Adrenal gland (tissue), 12 donors: Measurements from ENCODE around the gene ST8SIA3. TPM values are rescaled to one million over a fixed set of nuclear protein-coding genes. Genes with fewer than 3 reads are reported as not detected.

Experiments
- DNase-seq, 7 donors: peaks; one replicate each; pipeline ENCODE4 v3.0.0-alpha.2; 2019 to 2020
- H3K27ac ChIP-seq, 5 donors: fragments of 200-600 bp; sonication (generic) in 4 of 5; 1 replicate in 3 of 5; 2 replicates in 2 of 5; pipeline versions ENCODE4 v1.5.1 to v1.8.0; 2016 to 2020; ENCODE audit warnings: mild to moderate bottlenecking in 1 of 5
- H3K27me3 ChIP-seq: fragments of 200-600 bp; 2 replicates; pipeline ENCODE4 v1.8.0; 2021
- H3K36me3 ChIP-seq, 2 donors: fragments of 200-600 bp; replicated peaks in 1 of 2; 1 replicate in 1 of 2; 2 replicates in 1 of 2; pipeline versions ENCODE4 v1.5.1 to v1.8.0; 2018 to 2022
- H3K4me1 ChIP-seq, 2 donors: fragments of 200-600 bp; replicated peaks in 1 of 2; 1 replicate in 1 of 2; 2 replicates in 1 of 2; pipeline versions ENCODE4 v1.5.1 to v1.8.0; 2018 to 2021
- H3K4me3 ChIP-seq, 4 donors: fragments of 200-600 bp; sonication (generic) in 3 of 4; one replicate each; pipeline ENCODE4 v1.5.1; 2016 to 2018
- H3K9me3 ChIP-seq, 3 donors: fragments of 200-600 bp; sonication (generic) in 1 of 3; replicated peaks in 1 of 3; 1 replicate in 2 of 3; 2 replicates in 1 of 3; pipeline versions ENCODE4 v1.5.1 to v1.8.0; 2016 to 2021
- POLR2A ChIP-seq, 2 donors: fragments of 450-650 bp; IDR thresholded peaks; one replicate each; pipeline ENCODE4 v1.6.1; 2017; ENCODE audit warnings: antibody characterized with exemption in 2 of 2, mild to moderate bottlenecking in 2 of 2, moderate library complexity in 1 of 2
- WGBS, 4 donors: extraction: QIAGEN DNeasy Blood & Tissue Kit in 2 of 4; methylation state at CpG; one replicate each; pipeline versions ENCODE4 v1.1.5 to v1.1.7; 2013 to 2017; 5-methylcytosine and 5-hydroxymethylcytosine counted together
- intact Hi-C, 2 donors: fragments of 100-400 bp; cut with DNase I; formaldehyde crosslinking; loops; one replicate each; pipeline versions ENCODE4 v1.14.1 to v1.15.0; 2022 to 2023
- polyA plus RNA-seq, 3 donors: library from polyadenylated mRNA; stranded (reverse); fragments of 200-250 nt in 2 of 3; fragments of 350-450 nt in 1 of 3; fragmentation: Illumina TruSeq in 1 of 3; extraction: RNeasy Lipid Tissue Mini Kit (QIAGEN cat#74804) in 1 of 3; gene quantifications; one replicate each; pipeline ENCODE4 v1.2.3, GENCODE V29; 2013 to 2014
- total RNA-seq, 9 donors: library from RNA; depleted of rRNA in 4 of 9; stranded (reverse); fragments of >200 nt in 4 of 9; fragments of 120-200 nt in 1 of 9; fragmentation: NEBNext Ultra II Directional in 1 of 9; extraction: Animal tissue kit (Norgen Biotek cat#: 25700) in 1 of 9; gene quantifications; one replicate each; pipeline versions ENCODE4 v1.1.0 to v1.2.4, GENCODE V29; 2013 to 2023
- TF ChIP-seq, protein P1 (sequence below), 6 experiments: fragments of 450-650 bp in 4 of 6; fragments of 200-600 bp in 2 of 6; sonication (generic) in 1 of 6; IDR thresholded peaks; 1 replicate in 5 of 6; 2 replicates in 1 of 6; pipeline versions ENCODE4 v1.5.1 to v1.8.0; 2016 to 2021; ENCODE audit warnings: antibody characterized with exemption in 6 of 6, mild to moderate bottlenecking in 2 of 6, moderate library complexity in 1 of 6
- donor health status: healthy with polysubstance abuse.
- donor health status: Bipolar disorder and iron deficiency.
- donor health status: DM: yes; HTN: yes; CAD: no.
- donor health status: DM: no; HTN: no; CAD: no.
- donor health status: DM: no; HTN: no; CAD: no.
- donor health status: DM: yes; HTN: yes; CAD: no.

ST8SIA3 gene
- total and polyA plus RNA-seq, 12 donors, result 0.06 to 21.1 (median 2.3) TPM; not detected in 3

DNA sequence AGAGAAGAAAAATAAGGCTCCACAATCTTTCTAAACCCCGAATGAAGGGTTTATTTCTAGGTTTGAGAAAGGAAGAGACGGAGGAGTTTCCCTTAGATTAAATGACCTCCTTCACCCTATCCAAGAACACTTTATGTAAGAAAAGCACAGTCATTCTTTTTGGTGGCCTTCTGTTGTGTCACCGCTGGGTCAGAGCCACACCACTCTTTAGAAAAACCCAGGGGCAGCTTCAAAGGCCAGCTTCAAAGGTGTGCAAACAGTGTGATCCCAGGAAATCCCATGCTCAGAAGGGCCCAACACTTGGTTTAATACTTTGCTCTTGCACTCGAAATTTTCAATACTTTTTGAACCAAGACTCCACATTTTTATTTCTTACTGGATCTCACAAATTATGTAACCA is 7.1 kb downstream of the ST8SIA3 start:
- intact Hi-C loops, result no loop called here
- no peaks in the 10 kb centered on the region for H3K36me3 ChIP-seq
- WGBS, 4 donors, result 42 to 56% (median 48%) methylated on average over 4 of the region's 4 CpGs
- no peaks in the 10 kb centered on the region for H3K9me3 ChIP-seq
- peaks cover 3% of the 10 kb centered on the region for H3K27me3 ChIP-seq
- TF ChIP-seq POLR2A (IDR thresholded peaks at IDR 0.05), result no peak
- TF ChIP-seq, protein P1, sequence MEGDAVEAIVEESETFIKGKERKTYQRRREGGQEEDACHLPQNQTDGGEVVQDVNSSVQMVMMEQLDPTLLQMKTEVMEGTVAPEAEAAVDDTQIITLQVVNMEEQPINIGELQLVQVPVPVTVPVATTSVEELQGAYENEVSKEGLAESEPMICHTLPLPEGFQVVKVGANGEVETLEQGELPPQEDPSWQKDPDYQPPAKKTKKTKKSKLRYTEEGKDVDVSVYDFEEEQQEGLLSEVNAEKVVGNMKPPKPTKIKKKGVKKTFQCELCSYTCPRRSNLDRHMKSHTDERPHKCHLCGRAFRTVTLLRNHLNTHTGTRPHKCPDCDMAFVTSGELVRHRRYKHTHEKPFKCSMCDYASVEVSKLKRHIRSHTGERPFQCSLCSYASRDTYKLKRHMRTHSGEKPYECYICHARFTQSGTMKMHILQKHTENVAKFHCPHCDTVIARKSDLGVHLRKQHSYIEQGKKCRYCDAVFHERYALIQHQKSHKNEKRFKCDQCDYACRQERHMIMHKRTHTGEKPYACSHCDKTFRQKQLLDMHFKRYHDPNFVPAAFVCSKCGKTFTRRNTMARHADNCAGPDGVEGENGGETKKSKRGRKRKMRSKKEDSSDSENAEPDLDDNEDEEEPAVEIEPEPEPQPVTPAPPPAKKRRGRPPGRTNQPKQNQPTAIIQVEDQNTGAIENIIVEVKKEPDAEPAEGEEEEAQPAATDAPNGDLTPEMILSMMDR (IDR thresholded peaks at IDR 0.05), result no peak
- no peak for DNase-seq
- no peaks in the 10 kb centered on the region for H3K4me1 ChIP-seq
- H3K27ac ChIP-seq, result no peak overlapping the region
- no peak overlapping the region for H3K4me3 ChIP-seq

DNA sequence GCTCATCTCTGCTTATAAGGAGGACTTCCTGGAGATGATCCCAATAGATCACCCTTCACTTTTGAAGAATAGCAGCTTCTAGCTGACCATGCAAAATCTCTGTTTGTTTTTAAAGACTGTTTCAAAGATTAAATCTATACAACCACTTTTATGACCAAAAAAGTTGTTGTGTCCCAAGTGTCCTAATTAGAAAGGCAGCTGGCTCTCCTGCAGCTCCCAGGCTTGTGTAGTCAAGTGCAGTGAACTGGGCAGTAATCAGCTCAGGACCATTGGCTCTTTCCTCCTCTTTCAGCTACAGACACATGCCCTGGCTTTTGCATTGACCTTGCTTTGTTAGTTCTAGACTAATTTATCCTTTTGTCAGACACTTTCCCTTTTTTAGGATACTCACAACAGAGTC is 10.4 kb downstream of the ST8SIA3 start:
- intact Hi-C loops, result no loop called here
- no peak for DNase-seq
- H3K4me3 ChIP-seq, result no peak overlapping the region

DNA sequence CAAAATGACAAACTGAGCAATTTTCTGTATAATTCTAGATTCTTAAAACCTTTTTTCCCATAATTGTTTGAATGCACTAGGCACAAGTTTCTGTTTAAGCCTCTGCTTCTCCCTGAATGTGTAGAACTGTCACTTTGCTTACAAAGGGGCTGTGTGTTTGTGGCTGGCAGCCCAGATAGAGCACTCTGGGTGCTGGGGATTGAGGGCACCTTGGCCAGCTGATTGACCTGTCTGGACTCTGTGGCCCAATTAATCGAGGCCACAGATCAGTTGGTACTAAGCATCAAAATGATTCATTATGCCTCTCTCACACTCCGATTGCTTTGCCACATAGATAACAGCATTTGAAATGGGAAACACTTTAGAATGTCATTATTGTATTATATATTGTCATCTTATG is 12.1 kb downstream of the ST8SIA3 start:
- no peaks in the 10 kb centered on the region for H3K9me3 ChIP-seq
- WGBS, 4 donors, result 53 to 74% (median 65%) methylated on average over 2 of the region's 2 CpGs
- no peaks in the 10 kb centered on the region for H3K36me3 ChIP-seq
- no peak overlapping the region for H3K27ac ChIP-seq
- no peak overlapping the region for H3K4me3 ChIP-seq
- H3K27me3 ChIP-seq, result peaks cover 3% of the 10 kb centered on the region
- no peak for TF ChIP-seq POLR2A (IDR thresholded peaks at IDR 0.05)
- TF ChIP-seq, protein P1 (IDR thresholded peaks at IDR 0.05), result no peak
- intact Hi-C loops, result no loop called here
- no peaks in the 10 kb centered on the region for H3K4me1 ChIP-seq
- no peak for DNase-seq

More for the DNA sequence above, 10.4 kb downstream of the ST8SIA3 start:
- H3K9me3 ChIP-seq, result no peaks in the 10 kb centered on the region
- no peaks in the 10 kb centered on the region for H3K36me3 ChIP-seq
- TF ChIP-seq, protein P1 (IDR thresholded peaks at IDR 0.05), result no peak
- TF ChIP-seq POLR2A (IDR thresholded peaks at IDR 0.05), result no peak
- no peak overlapping the region for H3K27ac ChIP-seq
- H3K4me1 ChIP-seq, result no peaks in the 10 kb centered on the region
- H3K27me3 ChIP-seq, result peaks cover 3% of the 10 kb centered on the region

DNA sequence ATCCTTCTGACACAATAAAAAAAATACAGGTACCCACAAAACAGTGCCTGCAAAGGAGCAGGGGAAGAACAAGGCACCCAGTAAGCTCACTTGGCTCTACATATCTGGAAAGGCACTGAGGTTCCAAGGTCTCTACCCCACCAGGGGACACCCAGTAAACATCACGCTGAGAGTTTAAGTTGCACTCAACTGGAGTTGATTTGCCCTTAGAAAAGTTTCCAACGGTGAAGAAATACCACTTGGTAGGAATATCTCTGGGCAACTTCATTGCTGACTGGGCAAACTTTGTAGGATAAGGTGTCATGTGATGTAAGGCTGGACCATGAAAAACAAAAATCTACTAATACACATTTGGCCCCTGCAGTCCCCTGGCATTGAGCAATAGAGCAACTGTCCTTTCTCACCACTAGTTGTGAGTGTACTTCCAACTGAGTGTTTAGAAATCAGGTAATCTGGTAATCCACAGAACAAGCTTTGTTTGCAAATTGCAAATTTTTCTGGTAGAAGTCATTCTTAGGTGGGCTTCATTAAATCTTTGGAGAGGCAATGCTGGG is 14.2 kb downstream of the ST8SIA3 start:
- no peak for TF ChIP-seq POLR2A (IDR thresholded peaks at IDR 0.05)
- TF ChIP-seq, protein P1 (IDR thresholded peaks at IDR 0.05), result no peak
- H3K9me3 ChIP-seq, result no peaks in the 10 kb centered on the region
- intact Hi-C loops, result no loop called here
- DNase-seq, result no peak
- peaks cover 3% of the 10 kb centered on the region for H3K27me3 ChIP-seq
- no peak overlapping the region for H3K4me3 ChIP-seq
- 49 to 88% (median 69%) methylated on average over 2 of the region's 2 CpGs for WGBS, 4 donors
- no peaks in the 10 kb centered on the region for H3K4me1 ChIP-seq
- no peaks in the 10 kb centered on the region for H3K36me3 ChIP-seq
- H3K27ac ChIP-seq, result no peak overlapping the region
